Measurements from ENCODE around the gene CBX6. TPM values are rescaled to one million over a fixed set of nuclear protein-coding genes. Genes with fewer than 3 reads are reported as not detected.
A peak's percentile ranks its signal among the peaks of the same experiment; 100 is the strongest.

Gene CBX6
- total RNA-seq, 4 donors from 2014 or later = 7.0 to 35.5 (median 10.7) TPM

- no peak for TF ChIP-seq POLR2A (IDR thresholded peaks at IDR 0.05)
- TF ChIP-seq CTCF (IDR thresholded peaks at IDR 0.05) = no peak
- Histone ChIP-seq H3K27ac (peak overlapping the region; percentile 83 to 86 (median 85)), H3K4me1 (peaks cover 0 to 26% (median 10%) of the 10 kb centered on the region in 4 donors), H3K4me3 (peak overlapping the region; percentile 57 to 92 (median 80)), H3K36me3 (no peaks in the 10 kb centered on the region), H3K9me3 (no peaks in the 10 kb centered on the region), H3K27me3 (no peaks in the 10 kb centered on the region)
- peak in 2 of 3 donors; percentile 47 to 62 for DNase-seq
These were observed 824 bp upstream of the CBX6 start for GRCh38 chr22:38872831-38873248.

GRCh38 chr22:38871360-38872171 is 450 bp downstream of the CBX6 start:
- peak overlapping the region; percentile 82 to 86 (median 85) for H3K27ac ChIP-seq
- peaks cover 0 to 5% (median 0%) of the 10 kb centered on the region in 3 donors for H3K36me3 ChIP-seq
- peak overlapping the region; percentile 57 to 92 (median 80) for H3K4me3 ChIP-seq
- no peaks in the 10 kb centered on the region for H3K27me3 ChIP-seq
- no peak for TF ChIP-seq POLR2A (IDR thresholded peaks at IDR 0.05)
- no peak for TF ChIP-seq CTCF (IDR thresholded peaks at IDR 0.05)
- no peaks in the 10 kb centered on the region for H3K9me3 ChIP-seq
- H3K4me1 ChIP-seq = peaks cover 0 to 26% (median 10%) of the 10 kb centered on the region in 4 donors
- DNase-seq = peak in 2 of 3 donors; percentile 31 to 53

GRCh38 chr22:38870791-38871359 is 1.1 kb downstream of the CBX6 start:
- peak in 1 of 3 donors; percentile 41 for DNase-seq
- Histone ChIP-seq H3K4me1 (peaks cover 0 to 30% (median 10%) of the 10 kb centered on the region in 4 donors), H3K27ac (peak overlapping the region; percentile 82 to 86 (median 85)), H3K36me3 (peaks cover 0 to 11% (median 0%) of the 10 kb centered on the region in 3 donors), H3K27me3 (no peaks in the 10 kb centered on the region), H3K9me3 (no peaks in the 10 kb centered on the region), H3K4me3 (peak overlapping the region; percentile 57 to 92 (median 80))
- TF ChIP-seq POLR2A (IDR thresholded peaks at IDR 0.05) (no peak), CTCF (IDR thresholded peaks at IDR 0.05) (no peak)

- Histone ChIP-seq H3K4me3 (peak overlapping the region in 2 of 4 donors; percentile 57 to 92), H3K36me3 (peaks cover 0 to 15% (median 0%) of the 10 kb centered on the region in 3 donors), H3K4me1 (peaks cover 0 to 35% (median 10%) of the 10 kb centered on the region in 4 donors), H3K27me3 (no peaks in the 10 kb centered on the region), H3K27ac (peak overlapping the region; percentile 82 to 86 (median 85)), H3K9me3 (no peaks in the 10 kb centered on the region)
- TF ChIP-seq POLR2A (IDR thresholded peaks at IDR 0.05) = no peak
- peak; percentile 80 to 89 (median 84) for TF ChIP-seq CTCF (IDR thresholded peaks at IDR 0.05)
- peak; percentile 91 to 96 (median 96) for DNase-seq
These were observed 1.7 kb downstream of the CBX6 start for GRCh38 chr22:38870312-38870741.

- Histone ChIP-seq H3K9me3 (no peaks in the 10 kb centered on the region), H3K27ac (peak overlapping the region in 1 of 4 donors; percentile 84), H3K36me3 (peaks cover 0 to 17% (median 0%) of the 10 kb centered on the region in 3 donors), H3K4me1 (peaks cover 0 to 42% (median 12%) of the 10 kb centered on the region in 4 donors), H3K4me3 (no peak overlapping the region), H3K27me3 (no peaks in the 10 kb centered on the region)
- no peak for TF ChIP-seq CTCF (IDR thresholded peaks at IDR 0.05)
- TF ChIP-seq POLR2A (IDR thresholded peaks at IDR 0.05) = no peak
- peak in 1 of 3 donors; percentile 26 for DNase-seq
These were observed 2.4 kb downstream of the CBX6 start for GRCh38 chr22:38869663-38870062.

Data from Peyer's patch (tissue), 4 donors.